Measurements from ENCODE around the gene NUDT22.
A peak's percentile ranks its signal among the peaks of the same experiment; 100 is the strongest.

Gene NUDT22

DNA sequence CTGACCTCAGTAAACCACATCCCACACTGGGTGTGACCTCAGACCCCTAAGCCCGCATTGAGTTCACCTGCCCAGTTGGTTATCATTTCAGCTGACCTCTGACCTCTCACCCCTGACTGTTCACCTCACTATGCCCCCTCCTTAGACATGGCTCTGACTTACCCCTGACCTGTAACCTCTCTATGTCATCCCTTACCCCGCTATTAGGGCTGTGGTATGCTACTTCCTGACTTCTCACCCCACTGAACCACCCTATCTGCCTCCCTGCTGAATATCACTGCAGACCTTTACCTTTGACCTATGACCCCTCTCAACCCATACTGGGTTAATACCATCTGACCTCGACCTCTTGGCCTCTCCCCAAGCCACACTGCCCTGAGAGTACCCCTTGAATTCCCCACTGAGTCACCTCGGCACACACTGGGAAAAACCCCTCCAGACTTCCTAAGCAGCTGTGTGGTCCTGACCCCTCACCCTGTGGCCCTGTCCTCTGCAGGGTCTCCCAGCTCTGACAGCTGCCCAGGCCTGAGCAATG, 33.5 kb downstream of the NUDT22 start:
- no peak for DNase-seq

DNA sequence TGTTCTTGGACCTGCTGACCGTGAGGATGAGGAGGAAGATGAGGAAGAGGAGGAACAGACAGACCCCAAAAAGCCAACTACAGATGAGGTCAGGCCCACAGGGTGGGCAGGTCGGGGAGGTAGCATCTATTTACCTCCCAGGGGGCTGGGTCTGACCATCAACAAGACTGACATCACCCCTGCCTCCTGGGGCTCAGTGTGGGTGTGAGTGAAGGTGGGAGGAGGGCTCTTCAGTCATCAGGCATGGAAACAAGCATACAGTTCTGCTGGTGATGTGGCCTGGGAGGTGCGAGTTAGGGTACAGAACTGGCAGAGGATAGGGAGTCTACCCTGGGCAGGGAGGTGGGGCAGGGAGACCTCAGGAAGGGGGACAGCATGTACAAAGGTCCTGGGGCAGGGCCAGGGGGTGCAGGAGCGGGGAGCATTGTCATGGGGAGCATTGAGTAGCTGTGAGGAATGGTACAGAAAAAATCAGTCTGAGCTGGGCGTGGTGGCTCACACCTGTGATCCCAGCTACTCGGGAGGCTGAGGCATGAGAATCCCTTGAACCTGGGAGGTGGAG, 34.2 kb downstream of the NUDT22 start:
- DNase-seq: no peak

DNA sequence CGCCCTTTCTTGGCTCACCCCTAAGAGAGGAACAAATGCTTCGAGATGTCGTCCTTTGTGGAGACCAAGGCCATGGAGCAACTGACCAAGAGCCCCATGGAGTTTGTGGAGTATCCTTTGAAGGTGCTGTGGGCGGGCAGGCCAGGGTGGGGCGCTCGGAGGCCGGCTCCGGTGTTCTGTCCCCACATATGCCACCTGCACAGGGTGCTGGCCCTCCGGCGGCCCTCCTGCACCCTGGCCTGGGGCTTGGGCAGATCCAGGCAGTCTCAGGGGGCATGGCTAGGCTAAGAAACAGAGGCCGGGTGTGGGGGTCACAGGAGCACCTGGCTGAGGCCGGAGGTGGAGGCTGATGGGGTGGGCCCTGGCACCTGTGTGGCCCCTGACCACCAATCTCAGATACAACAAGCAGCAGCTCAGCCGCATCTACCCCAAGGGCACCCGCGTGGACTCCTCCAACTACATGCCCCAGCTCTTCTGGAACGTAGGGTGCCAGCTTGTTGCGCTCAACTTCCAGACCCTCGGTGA, 35.5 kb downstream of the NUDT22 start:
- DNase-seq: no peak

DNA sequence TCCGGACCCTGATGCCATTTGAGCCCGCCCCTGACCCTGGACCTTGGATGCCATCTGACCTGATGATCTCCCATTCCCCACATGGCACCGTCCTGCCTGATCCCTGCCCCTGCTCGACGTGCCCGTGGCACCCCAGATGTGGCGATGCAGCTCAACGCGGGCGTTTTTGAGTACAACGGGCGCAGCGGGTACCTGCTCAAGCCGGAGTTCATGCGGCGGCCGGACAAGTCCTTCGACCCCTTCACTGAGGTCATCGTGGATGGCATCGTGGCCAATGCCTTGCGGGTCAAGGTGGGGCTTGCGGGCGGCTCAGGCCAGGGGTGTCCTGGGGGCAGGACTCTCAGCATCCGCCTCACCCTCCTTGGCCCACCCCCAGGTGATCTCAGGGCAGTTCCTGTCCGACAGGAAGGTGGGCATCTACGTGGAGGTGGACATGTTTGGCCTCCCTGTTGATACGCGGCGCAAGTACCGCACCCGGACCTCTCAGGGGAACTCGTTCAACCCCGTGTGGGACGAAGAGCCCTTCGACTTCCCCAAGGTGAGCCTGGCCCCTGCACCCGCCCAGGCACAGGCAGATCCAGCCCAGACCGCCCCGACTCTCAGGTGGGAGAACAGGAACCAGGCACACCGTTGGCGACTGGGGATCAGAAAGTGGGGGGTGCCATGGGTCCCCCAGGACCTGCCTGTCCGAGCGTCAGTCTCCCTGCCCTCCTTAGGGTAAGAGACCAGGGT, 36.4 kb downstream of the NUDT22 start:
- DNase-seq: no peak

DNA sequence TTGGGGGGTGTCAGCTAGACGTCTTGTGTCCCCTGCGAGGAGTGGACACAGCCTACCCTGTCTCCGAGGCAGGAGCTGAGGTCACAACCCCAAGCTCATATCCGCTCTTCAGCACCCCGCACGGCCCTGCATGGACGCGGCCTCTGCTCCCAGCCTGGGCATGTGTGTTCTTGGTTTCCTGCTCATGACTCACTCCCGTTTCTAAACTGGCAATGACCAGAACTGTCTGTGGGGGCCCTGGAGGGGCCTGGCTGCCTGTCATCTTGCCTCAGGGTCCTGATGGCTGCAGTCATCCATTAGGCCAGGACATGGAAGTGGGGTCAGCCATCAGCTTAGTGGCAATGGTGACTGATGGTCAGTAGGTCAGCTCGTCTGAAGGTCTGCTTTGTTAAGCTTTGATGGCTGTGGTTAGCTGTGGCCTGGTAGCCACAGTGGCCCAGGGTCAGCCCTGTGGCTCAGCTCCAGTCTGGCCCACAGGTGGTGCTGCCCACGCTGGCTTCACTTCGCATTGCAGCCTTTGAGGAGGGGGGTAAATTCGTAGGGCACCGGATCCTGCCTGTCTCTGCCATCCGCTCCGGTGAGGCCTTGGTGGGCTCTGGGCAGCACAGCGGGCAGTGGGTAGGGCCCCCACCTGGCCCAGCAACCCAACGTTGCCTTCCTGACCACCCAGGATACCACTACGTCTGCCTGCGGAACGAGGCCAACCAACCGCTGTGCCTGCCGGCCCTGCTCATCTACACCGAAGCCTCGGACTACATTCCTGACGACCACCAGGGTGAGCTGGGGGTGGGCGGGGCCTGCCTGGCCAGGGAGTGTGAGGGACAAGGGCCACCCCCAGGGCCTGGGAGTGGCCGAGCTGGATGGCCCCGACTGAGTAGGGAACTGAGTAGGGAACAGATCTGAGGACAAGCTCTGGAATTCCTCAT, 37.2 kb downstream of the NUDT22 start:
- DNase-seq: no peak

DNA sequence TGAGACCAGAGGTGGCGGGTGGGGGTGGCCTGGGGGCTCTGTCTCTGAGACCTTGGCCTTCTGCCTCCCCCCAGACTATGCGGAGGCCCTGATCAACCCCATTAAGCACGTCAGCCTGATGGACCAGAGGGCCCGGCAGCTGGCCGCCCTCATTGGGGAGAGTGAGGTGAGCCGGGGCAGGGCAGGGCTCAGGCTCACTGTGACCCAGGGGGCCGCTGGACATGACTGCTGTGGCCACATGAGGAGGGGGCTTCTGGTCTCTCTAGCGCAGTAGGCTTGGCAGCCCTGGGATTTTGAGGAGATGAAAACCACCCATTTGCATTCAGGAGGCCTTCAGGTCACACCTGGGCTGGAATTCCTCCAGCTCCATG, 37.9 kb downstream of the NUDT22 start:
- no peak for DNase-seq

DNA sequence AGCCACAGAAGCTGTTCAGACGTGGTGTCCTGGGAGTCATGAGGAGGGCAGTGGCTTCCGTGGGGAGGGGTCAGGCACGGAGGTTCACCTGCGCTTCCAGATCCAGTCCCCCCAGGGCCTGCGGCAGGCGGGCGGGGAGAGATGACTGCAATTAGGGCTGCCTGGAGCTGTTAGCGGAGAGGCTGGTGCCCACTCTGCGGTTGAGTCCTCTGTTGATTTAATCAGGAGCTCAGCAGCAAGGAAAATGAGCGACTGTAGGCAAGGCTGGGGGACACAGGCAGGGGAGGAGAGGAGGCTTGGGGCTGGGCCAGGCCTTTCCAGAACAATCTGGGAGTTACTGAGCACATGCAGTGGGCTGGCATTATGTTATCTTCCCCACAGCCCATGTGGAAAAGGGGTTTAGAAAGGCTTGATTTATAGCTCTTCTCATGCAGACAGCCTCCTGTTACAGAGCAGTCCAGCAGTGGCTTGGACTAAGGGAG, 38.3 kb downstream of the NUDT22 start:
- no peak for DNase-seq

DNA sequence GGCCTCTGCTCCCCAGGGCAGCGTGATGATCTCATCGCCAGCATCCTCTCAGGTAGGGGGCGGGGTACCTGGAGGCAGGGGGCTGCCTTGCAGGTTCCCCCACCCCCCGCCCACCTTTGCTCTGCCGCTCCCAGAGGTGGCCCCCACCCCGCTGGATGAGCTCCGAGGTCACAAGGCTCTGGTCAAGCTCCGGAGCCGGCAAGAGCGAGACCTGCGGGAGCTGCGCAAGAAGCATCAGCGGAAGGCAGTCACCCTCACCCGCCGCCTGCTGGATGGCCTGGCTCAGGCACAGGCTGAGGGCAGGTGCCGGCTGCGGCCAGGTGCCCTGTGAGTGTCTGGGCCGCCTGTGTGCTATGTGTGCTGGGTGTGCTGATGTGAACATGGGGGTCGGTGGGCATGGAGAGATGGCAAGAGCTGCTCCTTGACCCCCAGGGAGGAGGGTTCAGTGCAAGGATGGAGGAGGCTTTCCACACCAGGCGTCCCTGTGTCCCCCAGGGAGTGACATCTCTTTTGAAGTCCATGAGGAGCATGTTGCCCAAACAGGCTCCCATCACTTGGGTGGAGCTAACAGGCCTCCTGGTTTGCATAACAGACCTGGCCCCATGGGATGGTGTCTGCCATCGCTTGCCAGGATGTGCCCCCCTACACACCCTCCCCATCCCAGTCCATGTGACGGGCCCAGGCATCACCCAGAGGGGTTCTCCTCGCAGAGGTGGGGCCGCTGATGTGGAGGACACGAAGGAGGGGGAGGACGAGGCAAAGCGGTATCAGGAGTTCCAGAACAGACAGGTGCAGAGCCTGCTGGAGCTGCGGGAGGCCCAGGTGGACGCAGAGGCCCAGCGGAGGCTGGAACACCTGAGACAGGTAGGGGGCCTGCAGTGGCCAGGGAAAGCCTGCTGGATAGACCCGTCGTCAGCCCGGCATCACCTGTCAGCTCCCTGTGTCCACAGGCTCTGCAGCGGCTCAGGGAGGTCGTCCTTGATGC, 39.4 kb downstream of the NUDT22 start:
- no peak for DNase-seq

DNA sequence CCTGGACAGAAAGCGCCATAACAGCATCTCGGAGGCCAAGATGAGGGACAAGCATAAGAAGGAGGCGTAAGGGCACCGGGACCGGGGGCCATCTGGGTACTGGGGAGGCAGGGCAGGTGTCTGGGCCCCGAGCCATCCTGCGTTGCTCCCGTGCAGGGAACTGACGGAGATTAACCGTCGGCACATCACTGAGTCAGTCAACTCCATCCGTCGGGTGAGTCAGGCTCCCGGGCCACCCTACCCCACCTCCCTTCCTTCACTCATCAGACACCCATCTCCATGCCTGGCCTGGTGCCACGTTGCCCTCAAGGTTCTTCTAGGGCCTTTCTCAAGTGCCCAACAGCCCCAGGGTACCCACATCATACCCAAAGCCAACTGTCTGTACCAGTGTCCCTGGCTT, 40.3 kb downstream of the NUDT22 start:
- no peak for DNase-seq

DNA sequence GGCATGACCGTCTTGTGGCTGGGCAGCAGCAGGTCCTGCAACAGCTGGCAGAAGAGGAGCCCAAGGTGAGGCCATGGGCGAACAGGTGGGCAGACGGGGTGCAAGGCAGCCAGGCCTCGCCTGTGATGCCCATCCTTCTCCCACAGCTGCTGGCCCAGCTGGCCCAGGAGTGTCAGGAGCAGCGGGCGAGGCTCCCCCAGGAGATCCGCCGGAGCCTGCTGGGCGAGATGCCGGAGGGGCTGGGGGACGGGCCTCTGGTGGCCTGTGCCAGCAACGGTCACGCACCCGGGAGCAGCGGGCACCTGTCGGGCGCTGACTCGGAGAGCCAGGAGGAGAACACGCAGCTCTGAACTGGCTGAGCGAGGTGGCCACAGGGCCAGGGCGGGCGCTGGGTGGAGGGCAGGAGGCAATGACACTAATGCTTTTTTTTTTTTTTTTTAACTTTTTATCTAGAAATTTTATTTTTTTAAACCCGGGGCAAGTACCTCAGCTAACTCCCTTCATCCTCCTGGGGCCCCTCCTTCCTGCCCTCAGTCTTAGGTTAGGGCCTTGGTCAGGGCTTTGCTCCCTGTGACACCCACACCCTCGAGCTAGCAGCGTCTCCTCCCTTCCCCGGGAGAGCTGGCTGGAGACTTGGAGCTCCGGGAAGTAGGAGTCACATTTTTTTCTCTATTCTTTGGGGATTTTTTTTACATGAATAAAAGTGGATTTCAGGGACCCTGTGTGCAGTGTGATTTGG, 41.3 kb downstream of the NUDT22 start:
- DNase-seq: peak; percentile 85

DNA sequence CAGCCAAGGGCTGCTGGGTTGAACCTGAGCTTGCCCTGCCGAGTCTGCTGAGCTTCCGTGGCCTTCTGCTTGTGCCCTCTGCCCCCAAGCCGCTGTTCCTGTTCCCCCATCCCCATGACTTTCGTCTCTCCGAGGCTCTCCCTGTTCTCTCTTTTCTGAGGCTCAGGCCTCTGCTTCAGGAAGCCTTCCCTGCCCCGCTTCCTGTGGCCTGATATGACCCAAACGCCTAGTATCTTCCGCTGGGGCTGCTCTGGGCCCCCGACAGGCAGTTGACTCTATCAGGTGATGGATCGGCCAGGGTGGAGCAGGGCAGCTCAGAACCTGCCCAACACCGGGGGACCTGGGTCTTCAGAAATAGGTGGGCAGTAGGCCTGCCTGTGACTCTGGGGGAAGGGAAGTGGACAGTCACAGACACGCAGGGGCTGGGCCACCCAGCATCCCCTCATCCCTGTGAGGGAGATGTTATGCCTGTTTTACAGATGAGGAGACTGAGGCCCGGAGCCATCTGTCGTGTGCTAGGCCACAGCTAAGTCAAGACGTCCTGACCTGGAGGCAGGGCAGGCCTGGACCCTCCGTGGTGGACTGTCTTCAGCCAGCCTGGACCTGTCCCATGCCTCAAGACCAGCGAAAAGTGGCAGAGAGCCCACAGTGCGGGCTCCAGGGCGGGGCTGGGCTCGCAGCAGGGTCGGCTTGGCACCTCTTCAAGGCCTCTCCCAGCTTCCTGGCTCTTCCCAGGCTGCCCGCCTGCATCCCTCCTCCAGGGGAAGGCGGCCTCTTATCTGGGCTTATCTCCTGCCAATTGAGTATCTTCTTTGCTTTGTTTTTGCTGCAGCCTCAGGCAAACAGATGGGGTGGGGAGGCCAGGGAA, 42.2 kb downstream of the NUDT22 start:
- DNase-seq: peak; percentile 64

DNA sequence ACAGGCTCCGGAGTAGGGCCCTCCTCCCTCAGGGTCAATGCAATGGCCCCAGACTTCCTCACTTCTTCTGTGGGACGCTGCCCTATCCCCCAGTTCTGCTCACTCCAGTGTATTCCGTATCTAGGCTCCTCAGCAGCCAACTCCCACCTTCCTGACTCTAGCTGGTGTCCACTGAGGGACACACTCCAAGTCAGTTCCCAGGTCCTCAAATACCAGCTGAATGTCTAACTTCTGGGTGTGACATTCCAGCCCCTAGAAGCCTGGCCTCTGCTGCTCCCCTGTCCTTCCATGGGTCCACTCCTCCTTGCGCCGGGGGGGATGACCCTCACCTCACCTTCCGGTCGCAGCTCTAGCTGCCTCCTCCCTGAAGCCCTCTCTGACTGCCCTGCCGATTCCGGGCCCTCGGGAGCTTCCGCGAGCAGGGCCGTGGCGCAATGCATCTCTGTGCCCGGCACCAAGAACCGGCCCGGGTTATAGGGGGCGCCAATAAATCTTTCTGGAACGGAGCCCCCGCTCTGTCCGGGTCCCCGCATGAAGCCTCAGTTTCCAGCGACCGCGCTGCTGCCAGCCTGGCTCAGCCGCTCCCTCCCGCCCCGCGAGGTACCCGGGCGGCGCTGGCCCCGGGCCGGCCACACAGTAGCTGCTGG, 42.9 kb downstream of the NUDT22 start:
- peak; percentile 43 for DNase-seq

DNA sequence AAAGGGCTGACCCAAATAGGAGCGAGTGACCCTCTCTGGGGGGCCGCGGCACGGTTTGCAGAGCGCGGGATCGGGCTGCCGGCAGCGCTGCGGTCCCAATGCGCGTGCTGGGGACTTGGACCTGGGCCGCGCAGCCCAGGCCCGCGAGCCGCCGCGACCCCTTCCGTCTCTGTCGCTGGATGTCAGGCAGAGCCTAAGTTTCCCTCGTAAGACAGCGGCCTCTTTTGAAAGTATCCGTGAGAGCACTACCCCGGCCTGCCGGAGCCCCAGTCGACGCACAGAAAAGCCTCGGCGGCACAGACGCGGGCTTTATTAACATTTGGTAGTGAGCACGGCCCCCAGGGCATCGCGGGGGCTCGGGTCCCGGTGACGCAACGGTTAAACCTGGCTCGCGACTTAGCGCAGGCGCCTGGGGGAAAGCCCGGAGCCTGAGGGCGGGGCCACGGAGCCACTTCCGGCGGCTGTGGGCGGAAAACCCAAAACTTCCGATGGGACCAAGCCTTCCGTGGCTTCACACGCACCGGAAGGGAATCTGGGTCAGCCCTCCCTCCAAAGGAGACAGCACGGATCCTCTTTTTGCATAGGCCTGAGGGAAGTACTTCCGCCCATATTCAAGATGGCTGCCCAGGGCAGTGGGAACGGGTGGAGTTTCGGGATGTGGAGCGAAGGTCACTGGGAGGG, 43.6 kb downstream of the NUDT22 start:
- peak; percentile 99 for DNase-seq

DNA sequence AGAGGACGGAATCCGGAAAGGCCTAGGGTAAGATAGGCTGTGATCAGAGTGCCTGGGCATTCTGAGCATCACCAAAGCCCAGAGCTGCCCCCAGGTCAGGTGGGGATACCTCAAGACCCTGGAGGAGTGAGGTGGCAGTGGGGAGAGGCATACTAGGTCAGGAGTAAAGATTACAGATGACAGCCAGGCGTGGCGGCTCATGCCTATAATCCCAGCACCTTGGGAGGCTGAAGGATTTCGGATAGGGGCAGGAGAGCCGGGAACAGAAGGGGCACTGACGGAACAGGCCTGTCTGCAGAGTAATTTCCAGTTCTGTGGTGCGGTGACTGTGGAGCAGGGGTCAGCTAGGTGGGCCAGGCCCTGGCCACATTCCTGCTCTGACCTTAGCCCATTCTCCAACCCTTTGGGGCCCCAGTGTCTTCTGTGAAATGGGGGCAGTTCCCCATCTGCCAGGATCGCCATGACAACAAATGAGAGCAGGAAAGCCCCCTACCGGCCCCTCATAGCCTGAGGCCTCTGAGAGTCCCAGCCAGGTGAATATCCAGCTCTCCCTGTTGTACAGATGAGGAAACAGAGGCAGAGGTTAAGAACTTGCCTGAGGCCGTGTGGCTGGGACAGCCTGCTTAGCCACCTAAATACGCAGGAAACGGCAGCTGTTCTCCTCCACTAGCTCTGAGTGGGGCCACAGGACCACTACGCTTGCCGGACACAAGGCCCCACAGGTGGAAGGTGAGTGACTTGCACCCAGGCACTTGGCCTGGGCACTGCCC, 49.1 kb downstream of the NUDT22 start:
- DNase-seq: no peak

DNA sequence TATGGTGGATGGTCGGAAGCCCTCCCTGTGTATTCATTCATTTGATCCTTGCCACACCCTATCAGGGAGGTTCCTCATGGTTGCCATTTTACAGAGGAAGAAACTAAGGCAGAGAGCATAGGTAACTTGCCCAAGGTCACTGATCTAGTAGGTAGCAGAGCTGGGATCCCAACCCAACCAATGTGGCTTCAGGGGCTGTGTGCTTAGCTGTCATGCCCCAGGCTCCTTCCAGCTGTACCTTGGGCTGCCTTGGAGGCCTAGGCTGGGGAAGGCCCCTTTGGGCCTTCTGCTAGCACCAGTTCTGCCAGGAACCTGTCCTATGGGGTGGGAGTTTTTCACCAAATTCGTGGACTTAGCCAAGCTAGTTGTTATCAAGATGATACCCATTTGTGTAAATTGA, 49.8 kb downstream of the NUDT22 start:
- DNase-seq: no peak

DNA sequence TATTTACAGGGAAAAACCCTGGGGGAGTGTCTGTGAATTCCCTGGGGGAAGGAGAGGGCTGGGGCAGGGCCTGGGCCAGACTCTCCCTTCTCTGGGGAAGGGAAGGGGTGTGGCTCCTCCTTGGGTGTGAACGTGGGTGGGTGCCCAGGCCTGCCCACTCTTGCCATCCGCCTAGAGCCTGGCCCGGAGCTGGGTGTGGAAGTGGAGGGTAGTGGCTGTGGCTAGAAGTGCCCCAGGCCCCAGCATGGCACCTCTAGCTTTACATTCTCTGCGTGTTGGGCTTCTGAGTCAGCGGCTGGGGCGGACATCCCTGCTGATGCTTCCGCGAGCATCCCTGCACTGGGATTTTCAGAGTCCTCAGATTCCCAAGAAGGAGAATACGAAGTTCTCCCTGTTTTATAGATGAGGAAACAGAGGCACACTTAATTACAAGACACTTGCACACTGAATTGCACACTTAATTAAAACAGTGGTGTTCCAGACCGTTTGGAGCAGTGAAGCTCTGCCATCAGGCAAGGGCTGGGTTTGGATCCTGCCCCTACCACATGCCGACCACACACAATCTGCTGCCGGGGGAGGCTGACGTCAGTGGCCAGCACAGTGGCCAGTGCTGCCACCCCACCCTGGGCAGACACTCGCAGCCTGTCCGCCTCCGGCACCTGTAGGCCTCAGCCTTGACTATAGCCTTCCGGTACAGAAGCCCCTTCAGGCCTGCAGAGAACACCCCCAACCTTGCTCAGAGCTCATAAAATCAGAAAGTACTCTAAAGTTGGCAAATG, 50.8 kb downstream of the NUDT22 start:
- no peak for DNase-seq

DNA sequence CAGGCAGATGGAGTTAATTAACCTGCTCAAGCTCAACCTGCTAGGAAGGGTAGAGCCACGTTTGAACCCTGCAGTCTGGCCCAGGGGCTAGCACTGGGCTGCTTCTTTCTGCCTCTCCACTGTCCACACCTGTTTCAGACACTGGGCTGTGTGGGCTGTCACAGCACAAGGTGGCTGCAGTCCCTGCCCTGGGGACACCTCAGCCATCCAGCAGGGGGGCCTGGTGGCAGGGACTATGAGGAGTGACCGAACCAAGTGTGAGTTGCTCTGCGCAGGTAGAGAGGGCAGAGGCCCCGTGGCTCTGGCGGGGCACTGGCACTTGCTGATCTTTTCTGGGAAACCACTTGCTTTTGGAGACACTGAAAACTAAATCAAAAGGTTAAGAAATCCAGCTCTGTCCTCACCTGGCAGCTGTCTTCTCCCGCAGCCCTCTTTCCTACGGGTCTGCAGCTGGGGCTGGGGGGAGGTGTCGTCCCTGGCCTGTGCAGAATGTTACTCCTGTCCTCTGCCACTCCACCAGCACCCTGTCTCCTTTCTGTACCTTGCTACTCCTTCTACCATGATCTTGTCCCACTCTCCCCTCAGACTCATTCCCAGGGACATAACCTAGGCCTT, 52.6 kb downstream of the NUDT22 start:
- no peak for DNase-seq

Data from NCI-H345 (cell line).